Mesothelial cell of epicardium (in vitro differentiated cells): ENCODE results near the gene AFDN. TPM values are rescaled to one million over a fixed set of nuclear protein-coding genes. Genes with fewer than 3 reads are reported as not detected.

Source experiments
- DNase-seq, 2 experiments: peaks; one replicate each; pipeline ENCODE4 v3.0.0; 2021; ENCODE audit warnings: low spot score in 2 of 2; ENCODE audit not compliant: unreplicated experiment in 2 of 2
- H3K27ac Mint-ChIP-seq: 2 replicates; pipeline ENCODE4 v1.8.0; 2021; ENCODE audit warnings: mixed read lengths
- H3K27me3 Mint-ChIP-seq: 2 replicates; pipeline ENCODE4 v1.8.0; 2021; ENCODE audit warnings: low read depth, mixed read lengths
- H3K36me3 Mint-ChIP-seq: 2 replicates; pipeline ENCODE4 v1.8.0; 2021; ENCODE audit warnings: mixed read lengths
- H3K4me1 Mint-ChIP-seq: 2 replicates; pipeline ENCODE4 v1.8.0; 2021; ENCODE audit warnings: mixed read lengths
- H3K4me3 Mint-ChIP-seq: 2 replicates; pipeline ENCODE4 v1.8.0; 2021; ENCODE audit warnings: mild to moderate bottlenecking, moderate library complexity, mixed read lengths
- H3K9me3 Mint-ChIP-seq: 2 replicates; pipeline ENCODE4 v1.8.0; 2021; ENCODE audit warnings: mixed read lengths
- CTCF ChIP-seq: fragments of 200-600 bp; sonication (generic); IDR thresholded peaks from one replicate; pipeline ENCODE4 v1.5.0; 2021; ENCODE audit warnings: antibody characterized with exemption; ENCODE audit not compliant: unreplicated experiment
- total RNA-seq: library from RNA; stranded (reverse); gene quantifications from 3 replicates; pipeline ENCODE4 v1.2.1, GENCODE V29; 2021

The AFDN gene
- total RNA-seq, 1 donor from 2014 or later = 284 TPM

GRCh38 chr6:167855825-167856425 lies 29.2 kb downstream of the AFDN start:
- Mint-ChIP-seq H3K36me3 (peaks cover 7% of the 10 kb centered on the region), H3K4me1 (peaks cover 71% of the 10 kb centered on the region), H3K4me3 (no peak overlapping the region), H3K27ac (peak overlapping the region; percentile 86), H3K27me3 (no peaks in the 10 kb centered on the region), H3K9me3 (peaks cover 7% of the 10 kb centered on the region)
- no peak for TF ChIP-seq CTCF
- no peak for DNase-seq

- H3K4me3 Mint-ChIP-seq = no peak overlapping the region
- H3K36me3 Mint-ChIP-seq = peaks cover 7% of the 10 kb centered on the region
- H3K4me1 Mint-ChIP-seq = peaks cover 70% of the 10 kb centered on the region
- peaks cover 7% of the 10 kb centered on the region for H3K9me3 Mint-ChIP-seq
- no peak for DNase-seq
- H3K27ac Mint-ChIP-seq = peak overlapping the region; percentile 86
- no peaks in the 10 kb centered on the region for H3K27me3 Mint-ChIP-seq
- TF ChIP-seq CTCF = no peak
These were observed 29.8 kb downstream of the AFDN start for GRCh38 chr6:167856474-167856873.

GRCh38 chr6:167856999-167857660 lies 30.4 kb downstream of the AFDN start:
- no peak for TF ChIP-seq CTCF
- H3K27ac Mint-ChIP-seq = peak overlapping the region; percentile 97
- H3K4me3 Mint-ChIP-seq = no peak overlapping the region
- no peaks in the 10 kb centered on the region for H3K27me3 Mint-ChIP-seq
- peaks cover 70% of the 10 kb centered on the region for H3K4me1 Mint-ChIP-seq
- peaks cover 7% of the 10 kb centered on the region for H3K36me3 Mint-ChIP-seq
- DNase-seq = no peak
- H3K9me3 Mint-ChIP-seq = peaks cover 7% of the 10 kb centered on the region

GRCh38 chr6:167858086-167858591 lies 31.4 kb downstream of the AFDN start:
- peak overlapping the region; percentile 97 for H3K27ac Mint-ChIP-seq
- no peak for TF ChIP-seq CTCF
- no peak for DNase-seq
- peaks cover 62% of the 10 kb centered on the region for H3K4me1 Mint-ChIP-seq
- H3K9me3 Mint-ChIP-seq = peaks cover 4% of the 10 kb centered on the region
- H3K27me3 Mint-ChIP-seq = no peaks in the 10 kb centered on the region
- H3K36me3 Mint-ChIP-seq = peaks cover 5% of the 10 kb centered on the region
- no peak overlapping the region for H3K4me3 Mint-ChIP-seq

GRCh38 chr6:167858842-167859664 lies 32.3 kb downstream of the AFDN start:
- H3K4me3 Mint-ChIP-seq = no peak overlapping the region

More at GRCh38 chr6:167858842-167859664, 32.3 kb downstream of the AFDN start:
- Mint-ChIP-seq H3K27me3 (no peaks in the 10 kb centered on the region), H3K9me3 (no peaks in the 10 kb centered on the region), H3K36me3 (peaks cover 3% of the 10 kb centered on the region), H3K27ac (peak overlapping the region; percentile 97), H3K4me1 (peaks cover 62% of the 10 kb centered on the region)
- DNase-seq = no peak
- TF ChIP-seq CTCF = no peak
